ENCODE measurements around the gene CHGA. TPM values are rescaled to one million over a fixed set of nuclear protein-coding genes. Genes with fewer than 3 reads are reported as not detected.
A peak's percentile ranks its signal among the peaks of the same experiment; 100 is the strongest.

Gene CHGA
- total RNA-seq, 2 experiments from 2014 or later, result not detected

GRCh38 chr14:92943855-92944570, 21.1 kb downstream of the CHGA start:
- no peak overlapping the region for H3K27ac Mint-ChIP-seq
- no peak for ATAC-seq
- ChIA-PET POLR2A (no interaction called here), CTCF (no interaction called here)
- H3K36me3 Mint-ChIP-seq (ENCODE audit: low read depth), result peaks cover 6% of the 10 kb centered on the region
- no peak for DNase-seq
- no peak overlapping the region for H3K4me3 Mint-ChIP-seq
- H3K4me1 Mint-ChIP-seq (ENCODE audit: low read depth), result no peaks in the 10 kb centered on the region
- H3K27me3 Mint-ChIP-seq (ENCODE audit: low read depth), result no peaks in the 10 kb centered on the region
- H3K9me3 Mint-ChIP-seq (ENCODE audit: insufficient read depth), result no peaks in the 10 kb centered on the region

- POLR2A ChIA-PET, result no interaction called here
- H3K9me3 Mint-ChIP-seq (ENCODE audit: insufficient read depth), result no peaks in the 10 kb centered on the region
- no peak for ATAC-seq
- CTCF ChIA-PET, result interaction anchor here (1.1 kb wide), 1 partner anchor 188 kb away, joined by 3 read pairs; no protein-coding TSS in a partner anchor
- no peak for DNase-seq
- H3K4me3 Mint-ChIP-seq, result no peak overlapping the region
- no peak overlapping the region for H3K27ac Mint-ChIP-seq
- peaks cover 11% of the 10 kb centered on the region for H3K36me3 Mint-ChIP-seq (ENCODE audit: low read depth)
- no peaks in the 10 kb centered on the region for H3K27me3 Mint-ChIP-seq (ENCODE audit: low read depth)
- no peaks in the 10 kb centered on the region for H3K4me1 Mint-ChIP-seq (ENCODE audit: low read depth)
Observed at GRCh38 chr14:92944976-92945375, 22.0 kb downstream of the CHGA start.

- ChIA-PET CTCF (interaction anchor here (1.1 kb wide), 1 partner anchor 187 kb away, joined by 3 read pairs; no protein-coding TSS in a partner anchor), POLR2A (no interaction called here)
- Mint-ChIP-seq H3K9me3 (ENCODE audit: insufficient read depth) (no peaks in the 10 kb centered on the region), H3K4me1 (ENCODE audit: low read depth) (no peaks in the 10 kb centered on the region), H3K27me3 (ENCODE audit: low read depth) (no peaks in the 10 kb centered on the region), H3K36me3 (ENCODE audit: low read depth) (peaks cover 13% of the 10 kb centered on the region), H3K4me3 (no peak overlapping the region), H3K27ac (no peak overlapping the region)
- ATAC-seq (no peak), DNase-seq (no peak)
Observed at GRCh38 chr14:92945544-92945943, 22.6 kb downstream of the CHGA start.

DNA sequence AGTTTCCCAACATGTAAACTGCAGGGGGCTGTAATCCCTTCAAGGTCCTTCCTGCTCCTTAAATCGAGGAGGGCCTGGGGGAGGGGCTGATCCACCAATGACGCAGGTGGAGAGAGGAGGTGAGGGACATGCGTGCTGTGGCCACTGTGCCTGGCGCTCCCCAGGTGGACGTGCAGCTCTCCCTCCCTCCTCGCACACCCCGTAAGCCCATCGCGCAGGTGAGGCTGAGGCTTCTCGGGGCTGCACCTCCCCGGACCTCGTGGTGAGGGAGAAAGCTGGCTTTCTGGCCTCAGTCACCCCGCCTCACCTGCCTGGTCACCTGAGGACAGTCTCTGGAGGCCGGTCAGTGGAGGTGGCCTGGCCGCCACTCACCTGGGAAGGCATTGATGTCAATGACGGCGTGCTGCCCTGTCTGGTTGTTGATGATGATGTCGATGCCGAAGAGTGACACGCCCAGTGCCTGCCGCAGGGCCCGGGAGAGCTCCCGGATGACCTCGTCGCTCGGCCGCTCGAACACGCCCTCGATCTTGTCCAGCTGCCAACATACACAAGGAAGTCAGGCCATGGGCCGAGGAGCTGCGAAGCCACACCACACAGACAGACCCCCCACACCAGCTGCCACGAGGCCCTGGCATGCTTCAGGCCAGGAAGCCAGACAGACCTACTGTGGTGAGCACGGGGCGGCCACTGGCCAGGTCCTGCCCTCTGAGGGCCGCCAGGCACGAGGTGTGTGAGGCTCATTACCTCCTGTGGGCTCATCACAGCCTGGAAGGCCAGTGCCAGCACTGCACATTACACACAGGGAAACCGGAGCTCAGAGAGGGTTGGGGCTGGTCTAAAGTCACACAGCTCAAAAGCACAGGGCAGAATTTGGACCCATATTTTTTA, 23.3 kb downstream of the CHGA start:
- H3K4me1 Mint-ChIP-seq (ENCODE audit: low read depth), result no peaks in the 10 kb centered on the region
- H3K27ac Mint-ChIP-seq, result peak overlapping the region; percentile 30
- no peaks in the 10 kb centered on the region for H3K9me3 Mint-ChIP-seq (ENCODE audit: insufficient read depth)
- ATAC-seq, result no peak
- H3K27me3 Mint-ChIP-seq (ENCODE audit: low read depth), result no peaks in the 10 kb centered on the region
- ChIA-PET POLR2A (no interaction called here), CTCF (interaction anchor here (1.1 kb wide), 1 partner anchor 187 kb away, joined by 3 read pairs; no protein-coding TSS in a partner anchor)
- H3K36me3 Mint-ChIP-seq (ENCODE audit: low read depth), result peaks cover 20% of the 10 kb centered on the region
- no peak overlapping the region for H3K4me3 Mint-ChIP-seq
- no peak for DNase-seq

GRCh38 chr14:92946847-92947545, 24.0 kb downstream of the CHGA start:
- POLR2A ChIA-PET, result no interaction called here
- peaks cover 3% of the 10 kb centered on the region for H3K4me1 Mint-ChIP-seq (ENCODE audit: low read depth)
- DNase-seq, result no peak
- CTCF ChIA-PET, result interaction anchor here (1.9 kb wide), 1 partner anchor 192 kb away, joined by 4 read pairs; no protein-coding TSS in a partner anchor
- H3K27me3 Mint-ChIP-seq (ENCODE audit: low read depth), result no peaks in the 10 kb centered on the region
- no peak overlapping the region for H3K4me3 Mint-ChIP-seq
- H3K9me3 Mint-ChIP-seq (ENCODE audit: insufficient read depth), result no peaks in the 10 kb centered on the region
- H3K27ac Mint-ChIP-seq, result peak overlapping the region; percentile 30
- peaks cover 24% of the 10 kb centered on the region for H3K36me3 Mint-ChIP-seq (ENCODE audit: low read depth)
- ATAC-seq, result no peak

GRCh38 chr14:92948647-92949046, 25.7 kb downstream of the CHGA start:
- no peak overlapping the region for H3K27ac Mint-ChIP-seq
- ATAC-seq (no peak), DNase-seq (no peak)
- peaks cover 7% of the 10 kb centered on the region for H3K4me1 Mint-ChIP-seq (ENCODE audit: low read depth)
- H3K36me3 Mint-ChIP-seq (ENCODE audit: low read depth), result peaks cover 27% of the 10 kb centered on the region
- POLR2A ChIA-PET, result no interaction called here
- no peaks in the 10 kb centered on the region for H3K9me3 Mint-ChIP-seq (ENCODE audit: insufficient read depth)
- no peaks in the 10 kb centered on the region for H3K27me3 Mint-ChIP-seq (ENCODE audit: low read depth)
- CTCF ChIA-PET, result interaction anchor here (1.9 kb wide), 1 partner anchor 190 kb away, joined by 4 read pairs; no protein-coding TSS in a partner anchor
- H3K4me3 Mint-ChIP-seq, result no peak overlapping the region

DNA sequence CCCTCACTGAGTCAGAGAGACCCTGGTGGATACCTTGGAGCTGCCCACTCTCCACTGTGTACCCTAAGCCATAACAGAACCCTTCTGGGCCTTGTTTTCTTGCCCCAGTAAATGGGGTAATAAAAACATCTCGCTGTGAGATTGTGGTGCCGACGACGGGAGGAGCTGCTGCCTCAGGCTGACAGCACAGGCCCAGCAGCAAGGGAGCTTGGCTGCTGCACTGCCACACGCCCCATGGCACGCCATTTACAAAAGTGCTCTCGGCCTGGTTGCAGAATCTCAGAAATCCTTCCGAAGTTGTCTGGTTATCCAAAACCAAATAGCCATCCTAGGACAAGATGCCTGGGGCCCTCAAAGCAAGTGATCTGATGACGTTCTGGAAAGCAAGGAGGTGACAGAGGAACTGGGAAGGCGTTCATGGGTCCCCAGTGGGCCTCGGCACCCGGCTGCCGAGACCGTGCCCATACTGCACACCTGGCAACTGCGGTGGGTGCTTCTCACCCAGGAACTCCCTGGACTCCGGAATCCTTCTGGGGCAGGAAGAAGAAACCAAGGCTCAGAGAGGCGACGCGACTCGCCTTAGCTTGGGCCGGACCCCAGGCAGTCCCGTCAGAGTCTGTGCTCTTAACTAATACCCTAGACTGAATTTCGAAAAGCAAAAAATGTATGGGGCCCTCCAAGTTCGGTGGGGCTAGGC, 26.7 kb downstream of the CHGA start:
- Mint-ChIP-seq H3K27me3 (ENCODE audit: low read depth) (no peaks in the 10 kb centered on the region), H3K4me1 (ENCODE audit: low read depth) (peaks cover 7% of the 10 kb centered on the region), H3K9me3 (ENCODE audit: insufficient read depth) (no peaks in the 10 kb centered on the region), H3K4me3 (no peak overlapping the region), H3K36me3 (ENCODE audit: low read depth) (peaks cover 27% of the 10 kb centered on the region), H3K27ac (no peak overlapping the region)
- POLR2A ChIA-PET, result no interaction called here
- ATAC-seq (no peak), DNase-seq (no peak)
- CTCF ChIA-PET, result no interaction called here

DNA sequence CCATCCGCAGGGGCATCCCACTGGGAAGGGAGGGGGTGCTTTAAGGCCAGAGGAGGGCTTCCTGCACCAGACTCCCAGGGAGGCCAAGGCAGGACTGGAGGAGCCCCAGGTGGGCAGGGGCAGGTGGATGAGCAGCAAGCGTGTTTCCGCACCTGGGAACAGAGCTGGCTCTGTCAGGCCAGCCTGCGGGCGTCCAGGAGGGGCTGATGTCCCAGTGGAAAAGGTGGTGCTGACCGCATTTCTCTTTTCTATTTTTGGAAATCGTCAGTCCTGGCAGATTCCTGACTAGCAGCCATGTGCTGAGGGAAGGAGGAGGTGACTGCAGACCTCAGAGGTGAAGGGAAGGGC, 27.2 kb downstream of the CHGA start:
- POLR2A ChIA-PET, result no interaction called here
- no peak for DNase-seq
- ATAC-seq, result no peak
- H3K36me3 Mint-ChIP-seq (ENCODE audit: low read depth), result peaks cover 27% of the 10 kb centered on the region
- H3K27me3 Mint-ChIP-seq (ENCODE audit: low read depth), result no peaks in the 10 kb centered on the region
- H3K4me3 Mint-ChIP-seq, result no peak overlapping the region
- no peaks in the 10 kb centered on the region for H3K9me3 Mint-ChIP-seq (ENCODE audit: insufficient read depth)
- H3K4me1 Mint-ChIP-seq (ENCODE audit: low read depth), result peaks cover 7% of the 10 kb centered on the region
- H3K27ac Mint-ChIP-seq, result no peak overlapping the region
- CTCF ChIA-PET, result no interaction called here

- Mint-ChIP-seq H3K36me3 (ENCODE audit: low read depth) (peaks cover 27% of the 10 kb centered on the region), H3K27me3 (ENCODE audit: low read depth) (no peaks in the 10 kb centered on the region), H3K4me3 (no peak overlapping the region), H3K27ac (no peak overlapping the region), H3K9me3 (ENCODE audit: insufficient read depth) (no peaks in the 10 kb centered on the region), H3K4me1 (ENCODE audit: low read depth) (peaks cover 7% of the 10 kb centered on the region)
- ATAC-seq (no peak), DNase-seq (no peak)
- POLR2A ChIA-PET, result no interaction called here
- CTCF ChIA-PET, result no interaction called here
Observed at GRCh38 chr14:92950773-92951172, 27.8 kb downstream of the CHGA start.

DNA sequence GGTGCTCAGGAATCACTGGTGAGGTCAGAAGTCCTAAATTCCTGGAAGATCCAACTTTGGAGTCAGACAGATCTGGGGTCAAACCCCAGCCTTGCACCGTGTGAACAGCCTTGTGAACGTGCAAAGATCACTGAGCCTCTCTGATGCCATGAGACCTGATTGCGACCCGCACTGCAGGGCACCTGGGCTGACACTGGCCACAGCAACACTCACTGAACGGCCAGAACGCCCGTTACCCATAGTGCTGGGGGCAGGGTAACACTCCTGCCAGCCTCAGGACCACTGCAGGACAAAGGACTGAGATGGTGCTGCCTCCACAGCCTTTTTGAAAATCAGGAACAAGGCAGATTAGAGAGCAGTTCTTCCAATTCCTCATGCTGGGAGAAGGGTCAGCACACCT, 28.3 kb downstream of the CHGA start:
- Mint-ChIP-seq H3K9me3 (ENCODE audit: insufficient read depth) (no peaks in the 10 kb centered on the region), H3K27ac (no peak overlapping the region), H3K4me3 (no peak overlapping the region), H3K27me3 (ENCODE audit: low read depth) (no peaks in the 10 kb centered on the region), H3K36me3 (ENCODE audit: low read depth) (peaks cover 28% of the 10 kb centered on the region), H3K4me1 (ENCODE audit: low read depth) (peaks cover 7% of the 10 kb centered on the region)
- DNase-seq, result no peak
- CTCF ChIA-PET, result interaction anchor here (0.6 to 3.2 kb wide), 11 partner anchors 18 to 256 kb away, joined by 3 to 51 read pairs (median 5); no protein-coding TSS in a partner anchor
- POLR2A ChIA-PET, result interaction anchor here (0.7 kb wide), 1 partner anchor 46 kb away, joined by 3 read pairs; no protein-coding TSS in a partner anchor
- no peak for ATAC-seq

DNA sequence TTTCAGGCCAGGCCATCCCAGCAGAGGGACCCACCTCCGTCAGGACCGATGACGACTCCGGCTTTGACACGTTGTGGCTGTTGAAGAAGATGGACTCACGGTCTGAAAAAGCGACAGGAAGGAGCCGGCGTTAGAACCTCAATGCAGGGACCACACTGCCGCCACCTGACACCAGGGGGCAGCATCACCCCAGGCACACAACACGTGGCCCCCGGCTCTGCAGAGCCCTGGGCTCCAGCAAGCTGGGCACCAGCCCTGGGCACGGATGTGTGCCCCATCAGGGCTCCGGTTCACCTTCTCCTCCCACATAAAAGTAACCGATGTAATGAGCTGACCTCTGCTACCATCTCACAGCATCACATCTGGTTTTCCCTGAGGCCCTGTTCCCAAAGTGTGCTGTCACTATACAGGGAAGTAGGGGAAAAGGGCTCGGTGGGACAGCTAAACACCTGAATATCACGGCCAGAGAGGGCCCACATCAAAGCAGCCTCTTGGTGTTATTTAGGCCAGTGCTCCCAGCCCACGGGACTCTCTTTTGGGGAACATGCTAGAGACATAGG, 29.0 kb downstream of the CHGA start:
- Mint-ChIP-seq H3K27me3 (ENCODE audit: low read depth) (no peaks in the 10 kb centered on the region), H3K4me1 (ENCODE audit: low read depth) (peaks cover 7% of the 10 kb centered on the region), H3K4me3 (no peak overlapping the region), H3K36me3 (ENCODE audit: low read depth) (peaks cover 31% of the 10 kb centered on the region), H3K27ac (no peak overlapping the region), H3K9me3 (ENCODE audit: insufficient read depth) (no peaks in the 10 kb centered on the region)
- ChIA-PET POLR2A (interaction anchor here (0.7 to 0.8 kb wide), 2 partner anchors 45 to 162 kb away, joined by 3 read pairs; no protein-coding TSS in a partner anchor), CTCF (interaction anchor here (0.6 to 3.2 kb wide), 26 partner anchors 13 to 267 kb away, joined by 3 to 51 read pairs (median 4); partner anchors contain the start of genes LYSET and MOAP1)
- peak; percentile 95 for ATAC-seq
- DNase-seq, result peak; percentile 88
